Fibroblast of skin of abdomen (primary cell): ENCODE data around the gene GNA12.
"Not testable (repeated sequence)": the region's sequence is repeated elsewhere in the genome, so short reads cannot be mapped to it uniquely, and the experiment has no call there.

ENCODE experiments used
- DNase-seq: peaks from one replicate; pipeline ENCODE4 v3.0.0-alpha.2; 2013

The GNA12 gene

GRCh38 chr7:2864204-2864985 lies 20.3 kb upstream of the GNA12 start:
- DNase-seq = no peak

- DNase-seq = peak; percentile 94
Measured at GRCh38 chr7:2863461-2864066, 19.5 kb upstream of the GNA12 start.

DNA sequence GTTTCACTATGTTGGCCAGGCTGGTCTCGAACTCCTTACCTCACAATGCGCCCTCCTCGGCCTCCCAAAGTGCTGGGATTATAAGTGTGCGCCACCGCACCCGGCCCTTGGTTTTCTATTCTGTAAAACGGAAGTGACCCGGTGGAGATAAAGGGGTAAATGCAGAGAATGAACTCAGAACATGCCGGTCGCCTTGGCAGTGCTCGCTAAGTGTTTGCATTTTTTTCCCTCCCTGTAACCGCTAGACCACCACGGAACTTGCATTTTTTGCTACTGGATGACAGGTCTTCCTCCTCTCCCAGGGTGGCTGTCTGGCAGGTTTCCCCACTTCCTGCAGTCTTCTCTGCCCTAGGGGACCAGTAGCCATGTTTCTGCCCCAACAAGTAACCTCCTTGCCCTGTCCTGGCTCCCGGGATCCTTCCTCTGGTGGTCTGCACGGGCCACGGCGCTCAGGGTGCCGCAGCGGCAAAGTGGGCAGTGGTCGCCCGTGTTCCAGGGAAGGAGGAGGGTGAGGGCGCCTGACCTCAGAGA lies 18.8 kb upstream of the GNA12 start:
- peak; percentile 71 for DNase-seq

DNA sequence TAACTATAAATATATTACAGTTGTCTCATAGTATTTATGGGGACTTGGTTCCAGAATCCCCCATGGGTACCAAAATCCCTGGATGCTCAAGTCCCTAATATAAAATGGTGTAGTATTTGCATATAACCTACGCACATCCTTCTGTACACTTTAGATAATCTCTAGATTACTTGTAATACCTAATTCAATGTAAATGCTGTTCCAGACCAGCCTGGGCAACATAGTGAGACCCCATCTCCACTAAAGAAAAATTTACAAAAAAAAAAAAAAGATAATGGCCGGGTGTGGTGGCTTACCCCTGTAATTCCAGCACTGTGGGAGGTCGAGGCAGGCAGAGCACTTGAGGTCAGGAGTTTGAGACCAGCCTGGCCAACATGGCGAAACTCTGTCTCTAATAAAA lies 17.4 kb upstream of the GNA12 start:
- no peak for DNase-seq

DNA sequence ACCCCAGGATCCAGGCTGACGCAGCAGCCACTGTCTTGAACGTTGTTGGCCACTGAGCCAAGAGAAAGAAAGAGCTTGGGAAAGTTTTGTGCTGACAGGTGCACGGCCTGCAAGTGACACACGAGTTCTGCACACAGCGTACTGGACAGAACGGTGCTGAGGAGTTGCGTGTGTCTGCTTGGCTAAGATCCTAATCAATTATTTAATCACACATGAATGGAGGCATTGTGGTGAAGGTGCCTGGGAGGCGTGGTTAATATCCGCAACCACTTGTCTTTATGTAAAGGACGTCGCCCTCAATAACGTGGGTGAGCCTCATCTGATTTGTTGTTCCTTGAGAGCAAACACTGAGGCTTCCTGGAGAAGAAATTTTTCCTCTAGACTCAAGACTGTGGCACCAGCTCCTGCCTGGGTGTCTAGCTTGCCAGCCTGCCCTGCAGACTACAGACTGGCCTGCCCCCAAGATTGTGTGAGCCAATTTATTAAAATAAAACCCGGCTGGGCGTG lies 16.6 kb upstream of the GNA12 start:
- DNase-seq = no peak

- DNase-seq = no peak
Measured at GRCh38 chr7:2859952-2860351, 15.8 kb upstream of the GNA12 start.

DNA sequence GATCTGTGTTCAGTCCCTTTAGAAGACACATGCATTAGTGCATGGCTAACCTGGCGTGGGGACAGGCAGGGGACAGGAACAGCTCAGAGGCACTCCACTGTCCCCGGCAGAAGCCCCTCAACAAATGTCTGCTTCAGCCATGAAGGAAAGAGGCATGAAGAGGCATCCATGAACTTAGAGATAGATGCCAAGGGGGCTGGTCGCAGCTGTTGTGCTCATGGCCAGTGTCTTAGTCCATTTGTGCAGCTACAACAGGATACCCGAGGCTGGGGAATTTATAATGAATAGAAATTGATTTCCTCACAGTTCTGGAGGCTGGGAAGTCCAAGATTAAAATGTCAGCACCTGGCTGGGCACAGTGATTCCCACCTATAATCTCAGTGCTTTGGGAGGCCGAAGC lies 14.5 kb upstream of the GNA12 start:
- DNase-seq = no peak

DNA sequence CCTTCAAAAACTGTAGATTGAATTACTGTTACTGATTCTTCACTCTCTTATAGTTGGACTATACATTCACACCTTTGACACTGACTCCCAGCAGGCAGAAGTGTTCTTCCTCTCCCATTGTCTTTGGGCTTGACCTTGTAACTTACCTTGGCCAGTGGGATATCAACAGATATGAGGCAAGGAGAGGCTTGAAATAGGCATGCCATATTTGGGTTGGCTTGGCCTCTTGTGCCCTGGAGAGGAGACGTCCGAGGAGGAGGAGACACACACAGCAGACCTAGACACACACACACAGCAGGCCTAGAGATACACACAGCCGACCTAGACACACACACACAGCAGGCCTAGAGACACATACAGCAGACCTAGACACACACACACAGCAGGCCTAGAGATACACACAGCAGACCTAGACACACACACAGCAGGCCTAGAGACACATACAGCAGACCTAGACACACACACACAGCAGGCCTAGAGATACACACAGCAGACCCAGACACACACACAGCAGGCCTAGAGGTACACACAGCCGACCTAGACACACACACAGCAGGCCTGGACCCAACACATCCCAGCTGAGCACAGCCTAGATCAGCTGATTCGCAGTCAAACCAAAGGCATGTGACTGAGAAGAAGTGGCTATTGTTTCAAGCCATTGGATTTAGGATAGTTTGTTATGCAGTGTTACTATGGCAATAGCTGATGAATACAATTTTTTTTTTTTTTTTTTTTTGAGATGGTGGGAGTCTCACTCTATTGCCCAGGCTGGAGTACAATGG lies 12.5 kb upstream of the GNA12 start:
- no peak for DNase-seq

- DNase-seq = no peak
Measured at GRCh38 chr7:2855386-2855785, 11.3 kb upstream of the GNA12 start.

DNA sequence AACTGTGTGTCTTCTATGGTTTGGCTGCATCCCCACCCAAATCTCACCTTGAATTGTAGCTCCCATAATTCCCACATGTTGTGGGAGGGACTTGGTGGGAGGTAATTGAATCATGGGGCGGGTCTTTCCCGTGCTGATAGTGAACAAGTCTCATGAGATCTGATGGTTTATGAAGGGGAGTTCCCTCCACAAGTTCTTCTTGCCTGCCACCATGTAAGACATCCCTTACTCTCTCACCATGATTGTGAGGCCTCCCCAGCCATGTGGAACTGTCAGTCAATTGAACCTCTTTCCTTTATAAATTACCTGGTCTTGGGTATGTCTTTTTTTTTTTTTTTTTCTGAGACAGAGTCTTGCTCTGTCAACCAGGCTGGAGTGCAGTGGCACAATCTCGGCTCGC lies 9.4 kb upstream of the GNA12 start:
- not testable (repeated sequence) for DNase-seq

- no peak for DNase-seq
Measured at GRCh38 chr7:2853147-2853546, 9.0 kb upstream of the GNA12 start.

- DNase-seq = no peak
Measured at GRCh38 chr7:2851497-2851896, 7.4 kb upstream of the GNA12 start.

DNA sequence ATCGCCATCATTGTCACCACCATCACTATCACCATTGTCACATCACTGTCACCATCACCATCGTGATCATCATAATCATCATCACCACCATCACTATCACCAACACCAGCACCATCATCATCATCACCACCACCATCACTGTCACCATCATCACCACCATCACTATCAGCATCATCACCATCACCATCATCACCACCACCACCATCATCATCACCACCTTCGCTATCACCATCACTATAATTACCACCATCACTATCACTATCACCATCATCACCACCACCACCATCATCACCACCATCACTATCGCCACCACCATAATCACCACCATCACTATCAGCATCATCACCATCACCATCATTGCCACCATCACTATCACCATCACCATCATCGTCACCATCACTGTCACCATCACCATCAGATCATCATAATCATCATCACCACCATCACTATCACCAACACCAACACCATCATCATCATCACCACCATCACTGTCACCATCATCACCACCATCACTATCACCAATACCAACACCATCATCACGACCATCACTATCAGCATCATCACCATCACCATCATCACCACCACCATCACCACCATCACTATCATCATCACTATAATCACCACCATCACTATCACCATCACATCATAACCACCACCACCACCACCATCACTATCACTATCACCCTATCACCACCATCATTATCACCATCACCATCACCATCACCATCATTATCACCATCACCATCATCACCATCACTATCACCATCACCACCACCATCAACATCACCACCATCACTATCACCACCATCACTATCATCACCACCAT lies 6.0 kb upstream of the GNA12 start:
- DNase-seq = no peak

GRCh38 chr7:2845034-2845592 lies 1.0 kb upstream of the GNA12 start:
- no peak for DNase-seq

DNA sequence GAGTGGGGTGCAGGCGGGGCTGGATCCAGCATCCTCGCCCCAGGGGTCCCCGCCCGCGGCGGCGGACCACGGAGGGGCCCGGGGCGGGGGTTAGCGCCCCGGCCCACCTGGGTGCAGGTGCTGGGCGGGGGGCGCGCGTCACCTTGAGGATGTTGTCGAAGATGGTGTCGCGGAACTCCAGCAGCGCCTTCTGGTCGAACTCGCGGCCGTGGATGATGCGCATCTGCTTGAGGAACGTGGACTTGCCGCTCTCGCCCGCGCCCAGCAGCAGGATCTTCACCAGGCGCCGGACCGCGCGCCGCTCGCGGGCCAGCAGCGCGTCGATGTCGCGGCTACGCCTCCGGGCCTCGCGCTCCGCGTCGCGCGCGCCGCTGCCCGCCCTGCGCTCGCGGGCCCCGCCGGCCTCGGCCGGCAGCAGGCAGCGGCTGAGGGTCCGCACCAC lies 376 bp downstream of the GNA12 start:
- DNase-seq = peak; percentile 32

DNA sequence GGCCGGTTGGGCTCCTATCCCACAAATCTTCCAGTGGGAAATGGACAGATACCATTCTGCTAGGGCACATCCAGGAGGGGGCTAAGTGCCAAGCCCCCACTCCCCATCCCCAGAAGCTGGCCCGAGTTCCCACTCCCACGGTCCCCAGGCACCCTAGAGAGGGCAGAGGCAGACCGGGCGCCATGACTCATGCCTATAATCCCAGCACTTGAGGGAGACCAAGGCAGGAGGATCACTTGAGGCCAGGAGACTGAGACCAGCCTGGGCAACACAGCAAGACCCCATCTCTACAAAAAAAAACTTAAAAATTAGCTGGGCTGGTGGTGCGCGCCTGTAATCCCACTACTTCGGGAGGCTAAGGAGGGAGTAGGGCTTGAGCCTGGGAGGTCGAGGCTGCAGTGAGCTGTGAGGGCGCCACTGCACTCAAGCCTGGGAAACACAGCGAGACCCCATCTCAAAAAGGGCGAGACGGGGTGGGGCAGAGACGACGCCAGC lies 870 bp downstream of the GNA12 start:
- no peak for DNase-seq

GRCh38 chr7:2841907-2842306 lies 2.2 kb downstream of the GNA12 start:
- DNase-seq = no peak

DNA sequence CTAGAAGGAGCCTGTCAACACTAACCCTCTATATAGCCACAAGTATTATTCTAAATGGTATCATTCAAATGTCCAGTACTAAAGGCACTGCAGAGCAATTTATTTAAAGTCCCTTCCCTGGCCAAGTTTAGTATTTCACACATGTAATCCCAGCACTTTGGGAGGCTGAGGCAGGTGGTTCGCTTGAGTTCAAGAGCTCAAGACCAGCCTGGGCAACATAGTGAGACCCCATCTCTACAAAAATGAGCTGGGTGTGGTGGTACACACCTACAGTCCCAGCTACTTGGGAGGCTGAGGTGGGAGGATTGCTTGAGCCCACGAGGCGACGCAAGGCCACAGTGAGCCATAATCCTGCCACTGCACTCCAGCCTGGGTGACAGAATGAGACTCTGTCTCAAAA lies 3.6 kb downstream of the GNA12 start:
- no peak for DNase-seq

- peak; percentile 48 for DNase-seq
Measured at GRCh38 chr7:2838873-2839578, 5.1 kb downstream of the GNA12 start.

GRCh38 chr7:2838451-2838850 lies 5.7 kb downstream of the GNA12 start:
- no peak for DNase-seq

DNA sequence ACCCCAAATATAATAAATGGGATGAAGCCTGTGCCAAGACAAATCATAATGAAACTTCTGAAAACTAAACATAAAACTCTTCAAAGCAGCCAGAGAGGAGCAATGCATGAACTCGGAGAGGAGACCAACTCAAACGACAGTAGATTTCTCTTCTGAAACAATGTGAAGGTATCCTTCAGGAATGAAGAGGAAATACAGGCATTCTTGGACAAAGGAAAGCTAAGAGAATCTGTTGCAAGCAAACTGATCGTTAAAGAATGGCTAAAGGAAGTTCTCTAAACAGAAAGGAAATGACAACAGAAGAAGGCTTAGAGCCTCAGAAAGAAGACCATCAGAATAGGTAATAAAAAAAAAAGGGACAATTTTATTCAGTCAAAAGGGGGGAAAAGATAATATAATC lies 6.6 kb downstream of the GNA12 start:
- DNase-seq = no peak
